ENCODE results near the gene FBXW11. TPM values are rescaled to one million over a fixed set of nuclear protein-coding genes. Genes with fewer than 3 reads are reported as not detected.

Gene FBXW11
- total and polyA plus RNA-seq, 3 donors from 2014 or later = 46.3 to 61.8 (median 60.6) TPM

DNA sequence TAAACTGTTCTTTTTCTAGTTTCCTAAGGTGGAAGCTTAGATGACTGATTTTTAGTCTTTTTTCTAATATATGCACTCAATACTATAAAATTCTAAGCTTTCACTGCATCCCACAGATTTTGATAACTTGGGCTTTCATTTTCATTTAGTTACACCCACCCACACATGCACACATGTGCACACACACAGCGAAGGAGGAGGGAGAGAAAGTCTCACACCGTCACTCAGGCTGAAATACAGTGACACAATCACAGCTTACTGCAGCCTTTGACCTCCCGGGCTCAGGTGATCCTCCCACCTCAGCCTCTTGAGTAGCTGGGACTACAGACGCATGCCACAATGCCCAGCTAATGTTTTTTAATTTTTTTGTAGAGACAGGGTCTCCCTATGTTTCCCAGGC lies 124.3 kb downstream of the FBXW11 start:
- TF ChIP-seq POLR2A (IDR thresholded peaks at IDR 0.05) = no peak
- TF ChIP-seq, protein P1, sequence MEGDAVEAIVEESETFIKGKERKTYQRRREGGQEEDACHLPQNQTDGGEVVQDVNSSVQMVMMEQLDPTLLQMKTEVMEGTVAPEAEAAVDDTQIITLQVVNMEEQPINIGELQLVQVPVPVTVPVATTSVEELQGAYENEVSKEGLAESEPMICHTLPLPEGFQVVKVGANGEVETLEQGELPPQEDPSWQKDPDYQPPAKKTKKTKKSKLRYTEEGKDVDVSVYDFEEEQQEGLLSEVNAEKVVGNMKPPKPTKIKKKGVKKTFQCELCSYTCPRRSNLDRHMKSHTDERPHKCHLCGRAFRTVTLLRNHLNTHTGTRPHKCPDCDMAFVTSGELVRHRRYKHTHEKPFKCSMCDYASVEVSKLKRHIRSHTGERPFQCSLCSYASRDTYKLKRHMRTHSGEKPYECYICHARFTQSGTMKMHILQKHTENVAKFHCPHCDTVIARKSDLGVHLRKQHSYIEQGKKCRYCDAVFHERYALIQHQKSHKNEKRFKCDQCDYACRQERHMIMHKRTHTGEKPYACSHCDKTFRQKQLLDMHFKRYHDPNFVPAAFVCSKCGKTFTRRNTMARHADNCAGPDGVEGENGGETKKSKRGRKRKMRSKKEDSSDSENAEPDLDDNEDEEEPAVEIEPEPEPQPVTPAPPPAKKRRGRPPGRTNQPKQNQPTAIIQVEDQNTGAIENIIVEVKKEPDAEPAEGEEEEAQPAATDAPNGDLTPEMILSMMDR (IDR thresholded peaks at IDR 0.05) = no peak
- H3K4me1 ChIP-seq = no peaks in the 10 kb centered on the region
- WGBS, 2 donors = 82 to 85% methylated on average over 4 of the region's 4 CpGs
- H3K27ac ChIP-seq = no peak overlapping the region
- intact Hi-C loops (cut with DNase I; ENCODE audit: low total_unique reads) = no loop called here
- DNase-seq = no peak
- no peaks in the 10 kb centered on the region for H3K27me3 ChIP-seq
- H3K4me3 ChIP-seq = no peak overlapping the region
- H3K9me3 ChIP-seq = no peaks in the 10 kb centered on the region
- H3K36me3 ChIP-seq (ENCODE audit: low read depth, missing control alignments) = no peaks in the 10 kb centered on the region

DNA sequence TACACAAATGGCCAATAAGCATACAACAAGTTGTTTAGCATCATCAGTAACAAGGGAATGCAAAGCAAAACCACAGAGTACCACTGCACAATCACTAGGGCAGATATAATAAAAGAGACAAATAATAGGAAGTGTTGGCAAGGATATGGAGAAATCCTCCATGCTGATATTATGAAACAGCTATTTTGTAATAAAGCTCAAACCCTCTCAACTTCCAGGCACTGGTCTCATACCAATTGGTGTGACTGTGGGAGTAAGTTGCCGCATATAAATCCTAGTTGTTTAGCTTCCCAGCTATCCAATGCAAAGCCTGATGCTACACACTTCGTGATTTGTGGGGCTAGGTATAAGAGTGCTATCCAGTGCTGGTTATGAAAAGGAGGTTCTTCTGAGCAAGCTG lies 132.2 kb downstream of the FBXW11 start:
- 94% methylated on average over 2 of the region's 2 CpGs for WGBS, 2 donors
- no peak for TF ChIP-seq POLR2A (IDR thresholded peaks at IDR 0.05)
- TF ChIP-seq, protein P1 (IDR thresholded peaks at IDR 0.05) = no peak

DNA sequence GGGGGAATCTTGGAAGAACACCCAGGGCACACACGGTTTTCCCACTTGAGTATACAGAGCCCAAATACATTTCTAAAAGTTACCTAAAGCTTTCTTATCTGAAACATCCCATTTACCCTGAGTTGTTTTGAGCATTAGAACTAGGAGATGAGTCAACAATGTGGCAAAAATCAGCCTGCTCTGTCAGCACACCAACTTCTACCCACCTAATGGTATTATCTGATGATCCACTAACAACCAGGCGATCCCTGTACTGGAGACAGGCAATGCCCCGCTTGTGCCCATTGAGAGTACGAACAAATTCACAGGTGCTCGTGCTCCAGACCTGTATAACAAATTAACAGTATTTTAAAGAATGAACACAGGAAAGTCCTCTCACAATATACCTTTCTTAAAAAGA lies 133.8 kb downstream of the FBXW11 start:
- no peak overlapping the region for H3K4me3 ChIP-seq
- H3K27ac ChIP-seq = no peak overlapping the region
- WGBS, 2 donors = 94% methylated on average over 5 of the region's 5 CpGs
- H3K27me3 ChIP-seq = no peaks in the 10 kb centered on the region
- H3K36me3 ChIP-seq (ENCODE audit: low read depth, missing control alignments) = no peaks in the 10 kb centered on the region
- intact Hi-C loops (cut with DNase I; ENCODE audit: low total_unique reads) = no loop called here
- DNase-seq = no peak
- H3K9me3 ChIP-seq = no peaks in the 10 kb centered on the region
- no peaks in the 10 kb centered on the region for H3K4me1 ChIP-seq
- TF ChIP-seq, protein P1 (IDR thresholded peaks at IDR 0.05) = no peak
- no peak for TF ChIP-seq POLR2A (IDR thresholded peaks at IDR 0.05)

More for the DNA sequence above, 132.2 kb downstream of the FBXW11 start:
- Histone ChIP-seq H3K4me1 (no peaks in the 10 kb centered on the region), H3K9me3 (no peaks in the 10 kb centered on the region), H3K4me3 (no peak overlapping the region), H3K27ac (no peak overlapping the region), H3K36me3 (ENCODE audit: low read depth, missing control alignments) (no peaks in the 10 kb centered on the region), H3K27me3 (no peaks in the 10 kb centered on the region)
- intact Hi-C loops (cut with DNase I; ENCODE audit: low total_unique reads) = no loop called here
- DNase-seq = no peak

DNA sequence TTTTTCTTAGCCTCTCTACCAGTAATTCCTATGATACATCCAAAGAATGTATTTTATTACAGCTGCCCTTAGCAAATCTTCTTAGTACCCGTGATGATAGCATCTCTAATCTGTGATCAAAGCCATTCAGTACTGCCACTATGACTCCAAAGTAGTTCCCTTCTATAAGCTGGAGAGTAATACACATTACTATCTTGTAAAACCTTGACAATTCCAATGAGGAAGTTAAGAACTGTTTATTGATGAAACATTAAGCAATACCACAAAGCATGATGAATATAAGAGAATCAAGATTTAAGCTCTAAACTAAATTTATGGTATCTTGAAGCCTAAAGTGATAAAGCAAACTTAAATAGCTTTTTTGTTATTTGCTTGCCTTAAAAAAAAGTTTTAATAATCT lies 134.7 kb downstream of the FBXW11 start:
- Histone ChIP-seq H3K4me3 (no peak overlapping the region), H3K4me1 (no peaks in the 10 kb centered on the region), H3K9me3 (no peaks in the 10 kb centered on the region), H3K27ac (no peak overlapping the region), H3K36me3 (ENCODE audit: low read depth, missing control alignments) (no peaks in the 10 kb centered on the region), H3K27me3 (no peaks in the 10 kb centered on the region)
- intact Hi-C loops (cut with DNase I; ENCODE audit: low total_unique reads) = no loop called here
- DNase-seq = no peak
- no peak for TF ChIP-seq POLR2A (IDR thresholded peaks at IDR 0.05)
- TF ChIP-seq, protein P1 (IDR thresholded peaks at IDR 0.05) = no peak
- WGBS, 2 donors = 85 to 88% methylated on average over 1 of the region's 1 CpG

GRCh38 chr5:171869956-171870355 lies 136.5 kb downstream of the FBXW11 start:
- DNase-seq = no peak
- Histone ChIP-seq H3K27me3 (no peaks in the 10 kb centered on the region), H3K27ac (no peak overlapping the region), H3K4me1 (no peaks in the 10 kb centered on the region), H3K36me3 (ENCODE audit: low read depth, missing control alignments) (no peaks in the 10 kb centered on the region), H3K4me3 (no peak overlapping the region), H3K9me3 (no peaks in the 10 kb centered on the region)
- WGBS, 2 donors = 67 to 77% methylated on average over 1 of the region's 1 CpG
- intact Hi-C loops (cut with DNase I; ENCODE audit: low total_unique reads) = no loop called here
- TF ChIP-seq POLR2A (IDR thresholded peaks at IDR 0.05) = no peak
- TF ChIP-seq, protein P1 (IDR thresholded peaks at IDR 0.05) = no peak
